ENCODE measurements around the gene DEDD2.

- TF ChIP-seq, protein P1, sequence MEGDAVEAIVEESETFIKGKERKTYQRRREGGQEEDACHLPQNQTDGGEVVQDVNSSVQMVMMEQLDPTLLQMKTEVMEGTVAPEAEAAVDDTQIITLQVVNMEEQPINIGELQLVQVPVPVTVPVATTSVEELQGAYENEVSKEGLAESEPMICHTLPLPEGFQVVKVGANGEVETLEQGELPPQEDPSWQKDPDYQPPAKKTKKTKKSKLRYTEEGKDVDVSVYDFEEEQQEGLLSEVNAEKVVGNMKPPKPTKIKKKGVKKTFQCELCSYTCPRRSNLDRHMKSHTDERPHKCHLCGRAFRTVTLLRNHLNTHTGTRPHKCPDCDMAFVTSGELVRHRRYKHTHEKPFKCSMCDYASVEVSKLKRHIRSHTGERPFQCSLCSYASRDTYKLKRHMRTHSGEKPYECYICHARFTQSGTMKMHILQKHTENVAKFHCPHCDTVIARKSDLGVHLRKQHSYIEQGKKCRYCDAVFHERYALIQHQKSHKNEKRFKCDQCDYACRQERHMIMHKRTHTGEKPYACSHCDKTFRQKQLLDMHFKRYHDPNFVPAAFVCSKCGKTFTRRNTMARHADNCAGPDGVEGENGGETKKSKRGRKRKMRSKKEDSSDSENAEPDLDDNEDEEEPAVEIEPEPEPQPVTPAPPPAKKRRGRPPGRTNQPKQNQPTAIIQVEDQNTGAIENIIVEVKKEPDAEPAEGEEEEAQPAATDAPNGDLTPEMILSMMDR (conservative IDR thresholded peaks at IDR 0.05; ENCODE audit: low read length), result no peak
- TF ChIP-seq EZH2phosphoT487 (IDR thresholded peaks at IDR 0.05; ENCODE audit: borderline replicate concordance), result no peak
These were observed 16.3 kb upstream of the DEDD2 start for GRCh38 chr19:42233678-42234292.

Data from Loucy (cell line).